ENCODE data around the gene EPHB4. TPM values are rescaled to one million over a fixed set of nuclear protein-coding genes. Genes with fewer than 3 reads are reported as not detected.

EPHB4 gene
- total and polyA plus RNA-seq, 2 donors (not counting 3 experiments of a cell fraction or from before 2014, with no cell fraction given): 193 to 274 TPM

- Histone ChIP-seq H4K20me1 (replicated peaks; ENCODE audit: control insufficient read depth, extremely low read depth, insufficient read depth, low read length) (no peaks in the 10 kb centered on the region), H3K79me2 (ENCODE audit: control insufficient read depth, insufficient read depth, low read length) (no peaks in the 10 kb centered on the region), H3K27me3 (ENCODE audit: control insufficient read depth in 2 of 2, insufficient read depth in 2 of 2, low read length in 2 of 2) (peaks cover 0 to 2% of the 10 kb centered on the region in 2 experiments), H3K4me1 (ENCODE audit: control insufficient read depth, extremely low read depth, insufficient read depth, low read length) (no peaks in the 10 kb centered on the region), H3K4me3 (replicated peaks in 1 of 3; ENCODE audit: insufficient read depth in 1 of 3, low read depth in 1 of 3, low read length in 3 of 3) (no peak overlapping the region), H3K9ac (replicated peaks; ENCODE audit: extremely low read depth, insufficient read depth, low read length) (no peak overlapping the region), H3K9me1 (replicated peaks; ENCODE audit: control insufficient read depth, extremely low read depth, insufficient read depth, low read length) (no peaks in the 10 kb centered on the region), H3K4me2 (ENCODE audit: insufficient read depth, low read length) (no peak overlapping the region), H3K36me3 (ENCODE audit: control insufficient read depth in 2 of 2, extremely low read depth in 1 of 2, insufficient read depth in 2 of 2, low read length in 2 of 2) (no peaks in the 10 kb centered on the region), H2AFZ (ENCODE audit: low read depth, low read length) (no peak overlapping the region), H3K9me3 (replicated peaks; ENCODE audit: control insufficient read depth, insufficient read depth, low read length) (no peaks in the 10 kb centered on the region), H3K27ac (ENCODE audit: insufficient read depth, low read depth, low read length) (no peak overlapping the region)
- no TSS peak for BruUV-seq (replicated peaks)
- CTCF ChIA-PET: interaction anchor here (0.7 to 1.1 kb wide), 2 partner anchors 59 to 411 kb away, joined by 3 to 4 read pairs; partner anchors contain the start of gene POP7
- DNase-seq (ENCODE audit: low read depth, low spot score): no peak
- dilution Hi-C loops (cut with MboI; ENCODE audit: extremely low pct_ligation_motif_present, low sequenced_read_pairs): no loop called here
- no peak for TF ChIP-seq CTCF (IDR thresholded peaks at IDR 0.05; ENCODE audit: extremely low read depth in 1 of 2, insufficient read depth in 1 of 2, low read depth in 1 of 2, low read length in 2 of 2)
- TF ChIP-seq POLR2A (IDR thresholded peaks at IDR 0.05; ENCODE audit: low read depth, low read length): no peak
- TF ChIP-seq MYC (IDR thresholded peaks at IDR 0.05; ENCODE audit: low read depth, low read length): no peak
- TF ChIP-seq JUN (IDR thresholded peaks at IDR 0.05; ENCODE audit: borderline replicate concordance, insufficient read depth, insufficient read length, low read depth): no peak
- TF ChIP-seq MAX (IDR thresholded peaks at IDR 0.05; ENCODE audit: insufficient read depth, insufficient read length): no peak
- no peak for TF ChIP-seq FOS (IDR thresholded peaks at IDR 0.05; ENCODE audit: borderline replicate concordance, insufficient read depth, low read length)
- no peak for TF ChIP-seq POLR2AphosphoS5 (IDR thresholded peaks at IDR 0.05; ENCODE audit: insufficient read depth, low read depth, low read length)
- TF ChIP-seq EZH2 (IDR thresholded peaks at IDR 0.05; ENCODE audit: borderline replicate concordance, low read depth, low read length, severe bottlenecking): no peak
- TF ChIP-seq GATA2 (IDR thresholded peaks at IDR 0.05; ENCODE audit: insufficient read depth, insufficient read length, low read depth, low read length): no peak
- POLR2A ChIA-PET: no interaction called here
- intact Hi-C loops (cut with micrococcal nuclease): no loop called here
- no peak for FAIRE-seq
These were observed 62.5 kb downstream of the EPHB4 start for GRCh38 chr7:100764841-100765240.

Measured in endothelial cell of umbilical vein (primary cell).